H1 (cell line): Measurements from ENCODE around the gene RNF214. TPM values are rescaled to one million over a fixed set of nuclear protein-coding genes. Genes with fewer than 3 reads are reported as not detected.

ENCODE experiments used
- CTCF ChIA-PET: fragments of 300-600 bp; sonication (Branson Sonifier 250); formaldehyde crosslinking; loops from one replicate; lab custom pipeline; 2021; ENCODE audit not compliant: partially characterized antibody; lab: Charles Lee
- POLR2A ChIA-PET: fragments of 300-600 bp; sonication (Branson Sonifier 250); formaldehyde crosslinking; loops from one replicate; lab custom pipeline; 2021; ENCODE audit warnings: inconsistent platforms; ENCODE audit not compliant: partially characterized antibody; lab: Charles Lee
- DNase-seq, 2 experiments: peaks; one replicate each; pipeline versions ENCODE4 v3.0.0 to v3.0.0-alpha.2; 2010 to 2022; ENCODE audit warnings: low spot score in 2 of 2, low read depth in 1 of 2, mixed read lengths in 1 of 2
- FAIRE-seq: peaks from 2 replicates; lab custom pipeline; 2011; peaks lifted over from hg19 to GRCh38; lab: Jason Lieb, UNC
- H2AFZ ChIP-seq: 2 replicates; pipeline ENCODE4 v1.8.1; 2012; ENCODE audit warnings: low read length, inconsistent platforms
- H2AK5ac ChIP-seq: 2 replicates; pipeline ENCODE4 v1.6.1; 2013; ENCODE audit warnings: low read depth, low read length
- H2BK120ac ChIP-seq: replicated peaks from 2 replicates; pipeline ENCODE3; 2013; ENCODE audit warnings: low read depth, low read length, inconsistent platforms
- H2BK12ac ChIP-seq: 2 replicates; pipeline ENCODE4 v1.6.1; 2013; ENCODE audit warnings: low read depth, low read length
- H2BK15ac ChIP-seq: 2 replicates; pipeline ENCODE4 v1.6.1; 2013; ENCODE audit warnings: low read length
- H2BK20ac ChIP-seq: 2 replicates; pipeline ENCODE4 v1.6.1; 2013; ENCODE audit warnings: low read length
- H2BK5ac ChIP-seq: 2 replicates; pipeline ENCODE4 v1.6.1; 2013; ENCODE audit warnings: low read depth, low read length
- H3K14ac ChIP-seq: 2 replicates; pipeline ENCODE4 v1.6.1; 2013; ENCODE audit warnings: inconsistent platforms; ENCODE audit not compliant: insufficient read length
- H3K18ac ChIP-seq: 2 replicates; pipeline ENCODE4 v1.6.1; 2013; ENCODE audit warnings: low read length; ENCODE audit errors: extremely low read depth
- H3K23ac ChIP-seq: 2 replicates; pipeline ENCODE4 v1.6.1; 2013; ENCODE audit warnings: inconsistent platforms; ENCODE audit not compliant: insufficient read length
- H3K23me2 ChIP-seq: 2 replicates; pipeline ENCODE4 v1.6.1; 2013; ENCODE audit warnings: low read depth, low read length
- H3K27ac ChIP-seq: 2 replicates; pipeline ENCODE4 v1.6.1; 2011; ENCODE audit warnings: low read depth, low read length, inconsistent platforms
- H3K27me3 ChIP-seq, 4 experiments: replicated peaks in 1 of 4; 1 replicate in 1 of 4; 2 replicates in 3 of 4; pipeline versions ENCODE4 v1.6.1 to v1.8.1; 2011 to 2013; ENCODE audit warnings: low read length in 3 of 4, mild to moderate bottlenecking in 3 of 4, inconsistent platforms in 2 of 4, mixed read lengths in 2 of 4, moderate library complexity in 1 of 4; ENCODE audit not compliant: control insufficient read depth in 3 of 4, insufficient read depth in 3 of 4; ENCODE audit errors: extremely low read depth in 1 of 4
- H3K36me3 ChIP-seq, 4 experiments: 2 replicates each; pipeline versions ENCODE4 v1.6.1 to v1.8.1; 2011 to 2013; ENCODE audit warnings: mild to moderate bottlenecking in 4 of 4, low read length in 3 of 4, moderate library complexity in 2 of 4, control low read depth in 1 of 4, inconsistent platforms in 1 of 4; ENCODE audit not compliant: insufficient read depth in 4 of 4, control insufficient read depth in 2 of 4
- H3K4ac ChIP-seq: replicated peaks from 2 replicates; pipeline ENCODE3; 2013; ENCODE audit warnings: low read length, low read depth, mixed read lengths, inconsistent platforms; ENCODE audit not compliant: insufficient read length
- H3K4me1 ChIP-seq, 4 experiments: replicated peaks in 1 of 4; 1 replicate in 1 of 4; 2 replicates in 3 of 4; pipeline versions ENCODE4 v1.6.1 to v1.8.1; 2011 to 2013; ENCODE audit warnings: low read length in 3 of 4, inconsistent platforms in 2 of 4, mixed read lengths in 1 of 4; ENCODE audit not compliant: insufficient read depth in 4 of 4, control insufficient read depth in 3 of 4
- H3K4me2 ChIP-seq, 2 experiments: 2 replicates each; pipeline versions ENCODE4 v1.6.1 to v1.8.1; 2011 to 2013; ENCODE audit warnings: low read depth in 2 of 2, low read length in 2 of 2, control low read depth in 1 of 2, inconsistent platforms in 1 of 2, mild to moderate bottlenecking in 1 of 2; ENCODE audit not compliant: insufficient read depth in 1 of 2
- H3K4me3 ChIP-seq, 4 experiments: fragments of 200-600, 300-600 bp in 1 of 4; sonication (generic), shearing (Covaris generic), sonication (Bioruptor Twin) in 1 of 4; 2 replicates each; pipeline versions ENCODE4 v1.5.1 to v1.8.1; 2011 to 2016; ENCODE audit warnings: low read length in 4 of 4, low read depth in 3 of 4, control low read depth in 2 of 4, inconsistent platforms in 2 of 4, mild to moderate bottlenecking in 2 of 4, mixed read lengths in 1 of 4, moderate library complexity in 1 of 4; ENCODE audit not compliant: insufficient read depth in 2 of 4; ENCODE audit errors: extremely low read depth in 1 of 4
- H3K56ac ChIP-seq: replicated peaks from 2 replicates; pipeline ENCODE3; 2013; ENCODE audit warnings: low read depth, mild to moderate bottlenecking, mixed read lengths, low read length, inconsistent platforms; ENCODE audit not compliant: insufficient read length
- H3K79me1 ChIP-seq: 2 replicates; pipeline ENCODE4 v1.6.1; 2013; ENCODE audit warnings: low read depth, low read length, control low read depth
- H3K79me2 ChIP-seq, 2 experiments: 2 replicates each; pipeline versions ENCODE4 v1.6.1 to v1.8.1; 2012 to 2013; ENCODE audit warnings: low read length in 2 of 2, mild to moderate bottlenecking in 2 of 2, inconsistent platforms in 1 of 2; ENCODE audit not compliant: insufficient read depth in 2 of 2, control insufficient read depth in 1 of 2
- H3K9ac ChIP-seq, 4 experiments: replicated peaks in 1 of 4; 1 replicate in 1 of 4; 2 replicates in 3 of 4; pipeline versions ENCODE4 v1.6.1 to v1.8.1; 2011 to 2013; ENCODE audit warnings: low read depth in 3 of 4, low read length in 3 of 4, control low read depth in 2 of 4, mild to moderate bottlenecking in 2 of 4, moderate library complexity in 2 of 4, inconsistent platforms in 1 of 4; ENCODE audit errors: extremely low read depth in 1 of 4
- H3K9me3 ChIP-seq, 2 experiments: 2 replicates each; pipeline versions ENCODE4 v1.6.1 to v1.8.1; 2012 to 2013; ENCODE audit warnings: mild to moderate bottlenecking in 2 of 2, moderate library complexity in 2 of 2, control low read depth in 1 of 2, inconsistent platforms in 1 of 2, low read depth in 1 of 2, low read length in 1 of 2, mixed read lengths in 1 of 2; ENCODE audit not compliant: insufficient read depth in 2 of 2
- H4K20me1 ChIP-seq, 2 experiments: replicated peaks in 1 of 2; 2 replicates each; pipeline versions ENCODE3 to v1.8.1; 2011 to 2013; ENCODE audit warnings: inconsistent platforms in 2 of 2, low read length in 2 of 2, mild to moderate bottlenecking in 1 of 2; ENCODE audit not compliant: insufficient read depth in 2 of 2, control insufficient read depth in 1 of 2
- H4K5ac ChIP-seq: 2 replicates; pipeline ENCODE4 v1.6.1; 2013; ENCODE audit warnings: low read length, low read depth, mixed read lengths, inconsistent platforms; ENCODE audit not compliant: insufficient read length
- H4K8ac ChIP-seq: 2 replicates; pipeline ENCODE4 v1.8.0; 2013; ENCODE audit warnings: mild to moderate bottlenecking, moderate library complexity, low read length, inconsistent platforms; ENCODE audit not compliant: insufficient read depth; ENCODE audit errors: extremely low read depth
- H4K91ac ChIP-seq: replicated peaks from 2 replicates; pipeline ENCODE3; 2013; ENCODE audit warnings: low read length, mixed read lengths, inconsistent platforms; ENCODE audit not compliant: insufficient read length
- BCL11A ChIP-seq, 2 experiments: IDR thresholded peaks; one replicate each; pipeline ENCODE4 v1.6.1; 2011; ENCODE audit warnings: low read depth in 2 of 2, low read length in 2 of 2, mild to moderate bottlenecking in 2 of 2
- CHD2 ChIP-seq: IDR thresholded peaks from 2 replicates; pipeline ENCODE4 v1.6.1; 2012; ENCODE audit warnings: low read length, improper control_type of control experiment
- EP300 ChIP-seq, 2 experiments: IDR thresholded peaks; 1 replicate in 1 of 2; 2 replicates in 1 of 2; pipeline ENCODE4 v1.6.1; 2011 to 2012; ENCODE audit warnings: low read depth in 2 of 2, low read length in 2 of 2, mild to moderate bottlenecking in 2 of 2, borderline replicate concordance in 1 of 2, inconsistent platforms in 1 of 2, moderate library complexity in 1 of 2
- HDAC2 ChIP-seq, 2 experiments: fragments of 300-600 bp in 1 of 2; sonication (generic) in 1 of 2; IDR thresholded peaks; 2 replicates each; pipeline ENCODE4 v1.6.1; 2011 to 2012; ENCODE audit warnings: low read depth in 2 of 2, low read length in 2 of 2, mild to moderate bottlenecking in 2 of 2, moderate library complexity in 2 of 2, borderline replicate concordance in 1 of 2, inconsistent platforms in 1 of 2
- KDM5A ChIP-seq: fragments of 200-600 bp; IDR thresholded peaks from 2 replicates; pipeline ENCODE4 v1.7.1; 2012; ENCODE audit warnings: mild to moderate bottlenecking, low read length, inconsistent platforms, mixed read lengths
- MAFK ChIP-seq: IDR thresholded peaks from 2 replicates; pipeline ENCODE4 v1.6.1; 2012; ENCODE audit warnings: low read depth, mild to moderate bottlenecking, improper control_type of control experiment, low read length
- NANOG ChIP-seq: IDR thresholded peaks from 2 replicates; pipeline ENCODE4 v1.6.1; 2011; ENCODE audit warnings: low read length, low read depth, mild to moderate bottlenecking, inconsistent platforms; ENCODE audit not compliant: insufficient read depth, poor library complexity, severe bottlenecking
- RNF2 ChIP-seq: fragments of 200-900, 300-1000 bp; sonication (generic); IDR thresholded peaks from 2 replicates; pipeline ENCODE4 v1.7.1; 2016; ENCODE audit warnings: borderline replicate concordance, low read depth, mild to moderate bottlenecking, antibody characterized with exemption, low read length; ENCODE audit not compliant: poor library complexity, severe bottlenecking; ENCODE audit errors: missing control alignments
- SRF ChIP-seq: IDR thresholded peaks from 2 replicates; pipeline ENCODE4 v1.6.1; 2011; ENCODE audit warnings: mild to moderate bottlenecking, low read depth, low read length, moderate library complexity
- TAF1 ChIP-seq: IDR thresholded peaks from 2 replicates; pipeline ENCODE4 v1.6.1; 2011; ENCODE audit warnings: mild to moderate bottlenecking, low read depth, low read length
- ZNF274 ChIP-seq: IDR thresholded peaks from 2 replicates; pipeline ENCODE4 v1.7.0; 2012; ENCODE audit warnings: low read length, borderline replicate concordance; ENCODE audit errors: extremely low read depth
- WGBS, 2 experiments: shearing (Covaris generic) in 1 of 2; methylation state at CpG; one replicate each; pipeline versions ENCODE4 v1.1.6 to v1.1.7; 2013 to 2015; ENCODE audit warnings: low lambda C conversion rate in 2 of 2, mixed read lengths in 2 of 2, inconsistent platforms in 1 of 2, low coverage in 1 of 2, missing lambda C conversion rate in 1 of 2; ENCODE audit not compliant: insufficient replicate concordance in 2 of 2, insufficient coverage in 1 of 2, insufficient read length in 1 of 2; ENCODE audit errors: extremely low coverage in 1 of 2, missing lambda C conversion rate in 1 of 2; 5-methylcytosine and 5-hydroxymethylcytosine counted together
- polyA plus RNA-seq, 7 experiments: library from polyadenylated mRNA; depleted of rRNA in 3 of 7; stranded (reverse) in 5 of 7; unstranded in 2 of 7; fragments of >200 nt in 5 of 7; fragments of 200-250 nt in 2 of 7; gene quantifications; 1 replicate in 5 of 7; 2 replicates in 1 of 7; 4 replicates in 1 of 7; pipeline versions ENCODE4 v1.2.1 to v1.2.3, GENCODE V29; 2011 to 2013; ENCODE audit warnings: missing spikeins in 2 of 7, mixed read lengths in 2 of 7
- total RNA-seq: library from RNA; stranded (reverse); fragmentation: NEBNext Ultra II Directional; extraction: Animal tissue kit (Norgen Biotek cat#: 25700); gene quantifications from 2 replicates; pipeline ENCODE4 v1.2.1, GENCODE V29; 2021
- TF ChIP-seq, protein P1 (sequence below): IDR thresholded peaks from 2 replicates; pipeline ENCODE4 v1.6.1; 2011; ENCODE audit warnings: low read length, improper control_type of control experiment

Gene RNF214
- total and polyA plus RNA-seq, 2 of the 8 experiments (the other 6 are each of a cell fraction or from before 2014, with no cell fraction given) = 34.9 to 35.6 TPM

DNA sequence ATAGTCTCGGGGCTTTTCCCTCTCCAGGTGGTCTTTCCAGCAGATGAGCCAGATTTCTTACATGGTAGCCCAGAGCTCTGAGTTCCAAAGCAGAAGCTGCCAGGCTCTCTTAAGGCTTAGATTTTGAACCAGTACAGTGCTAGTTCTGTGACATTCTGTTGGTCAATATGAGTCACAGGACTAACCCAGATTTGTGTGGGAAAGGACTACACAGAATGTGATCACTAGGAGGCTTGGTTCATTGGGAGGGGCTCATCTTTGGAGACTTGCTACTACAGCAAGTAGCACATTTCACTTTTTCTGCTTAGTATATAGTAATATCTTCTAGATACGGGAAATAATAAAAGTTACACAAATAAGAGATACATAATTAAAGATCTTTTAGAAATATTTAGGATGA is 24.1 kb downstream of the RNF214 start:
- no peak overlapping the region for H2BK5ac ChIP-seq
- 65% methylated on average over 2 of the region's 2 CpGs; no CpG with 5 or more reads in 1 of the 2 experiments for WGBS, 2 experiments
- peaks cover 0 to 15% (median 2%) of the 10 kb centered on the region in 4 experiments; a peak in 4 of 8 replicates for H3K36me3 ChIP-seq
- no peaks in the 10 kb centered on the region for H3K9me3 ChIP-seq
- no peak overlapping the region for H3K4me2 ChIP-seq
- no peak overlapping the region for H4K91ac ChIP-seq
- H2BK20ac ChIP-seq = no peak overlapping the region
- H3K27me3 ChIP-seq = no peaks in the 10 kb centered on the region
- TF ChIP-seq RNF2 = no peak
- TF ChIP-seq BCL11A (IDR thresholded peaks at IDR 0.05; ENCODE audit: low read depth in 2 of 2, low read length in 2 of 2) = no peak
- TF ChIP-seq SRF = no peak
- TF ChIP-seq EP300 (IDR thresholded peaks at IDR 0.05; ENCODE audit: borderline replicate concordance in 1 of 2, low read depth in 2 of 2, low read length in 2 of 2) = no peak
- TF ChIP-seq, protein P1, sequence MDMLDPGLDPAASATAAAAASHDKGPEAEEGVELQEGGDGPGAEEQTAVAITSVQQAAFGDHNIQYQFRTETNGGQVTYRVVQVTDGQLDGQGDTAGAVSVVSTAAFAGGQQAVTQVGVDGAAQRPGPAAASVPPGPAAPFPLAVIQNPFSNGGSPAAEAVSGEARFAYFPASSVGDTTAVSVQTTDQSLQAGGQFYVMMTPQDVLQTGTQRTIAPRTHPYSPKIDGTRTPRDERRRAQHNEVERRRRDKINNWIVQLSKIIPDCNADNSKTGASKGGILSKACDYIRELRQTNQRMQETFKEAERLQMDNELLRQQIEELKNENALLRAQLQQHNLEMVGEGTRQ = no peak
- TF ChIP-seq TAF1 = no peak
- TF ChIP-seq CHD2 = no peak
- no peak for TF ChIP-seq HDAC2 (IDR thresholded peaks at IDR 0.05; ENCODE audit: borderline replicate concordance in 1 of 2, low read depth in 2 of 2, low read length in 2 of 2)
- no peak for TF ChIP-seq ZNF274
- no peak for TF ChIP-seq MAFK
- TF ChIP-seq NANOG = no peak
- no peak for TF ChIP-seq KDM5A
- no peaks in the 10 kb centered on the region for H3K4me1 ChIP-seq
- ChIA-PET CTCF (interaction anchor here (0.6 kb wide), 1 partner anchor 743 kb away, joined by 3 read pairs; no protein-coding TSS in a partner anchor), POLR2A (interaction anchor here (1.1 to 1.9 kb wide), 2 partner anchors 13 to 17 kb away, joined by 3 to 6 read pairs; no protein-coding TSS in a partner anchor)
- H3K18ac ChIP-seq = no peak overlapping the region
- no peaks in the 10 kb centered on the region for H3K23me2 ChIP-seq
- no peak overlapping the region for H3K23ac ChIP-seq
- no peak overlapping the region for H3K56ac ChIP-seq
- H2AFZ ChIP-seq = no peak overlapping the region
- FAIRE-seq (no peak), DNase-seq (no peak)
- no peak overlapping the region for H4K5ac ChIP-seq
- no peak overlapping the region for H3K4me3 ChIP-seq
- no peak overlapping the region for H4K8ac ChIP-seq
- no peak overlapping the region for H3K14ac ChIP-seq
- H2BK15ac ChIP-seq = no peak overlapping the region
- no peak overlapping the region for H2BK120ac ChIP-seq
- no peaks in the 10 kb centered on the region for H4K20me1 ChIP-seq
- no peaks in the 10 kb centered on the region; a peak in 1 of 4 replicates for H3K79me2 ChIP-seq
- H3K9ac ChIP-seq = no peak overlapping the region
- no peak overlapping the region for H2AK5ac ChIP-seq
- no peak overlapping the region for H2BK12ac ChIP-seq
- no peak overlapping the region for H3K27ac ChIP-seq
- no peaks in the 10 kb centered on the region for H3K79me1 ChIP-seq
- no peak overlapping the region for H3K4ac ChIP-seq
